ENCODE measurements around the gene DOCK6. TPM values are rescaled to one million over a fixed set of nuclear protein-coding genes. Genes with fewer than 3 reads are reported as not detected.

DOCK6 gene
- total RNA-seq, 1 experiment from 2014 or later: 82.4 TPM

DNA sequence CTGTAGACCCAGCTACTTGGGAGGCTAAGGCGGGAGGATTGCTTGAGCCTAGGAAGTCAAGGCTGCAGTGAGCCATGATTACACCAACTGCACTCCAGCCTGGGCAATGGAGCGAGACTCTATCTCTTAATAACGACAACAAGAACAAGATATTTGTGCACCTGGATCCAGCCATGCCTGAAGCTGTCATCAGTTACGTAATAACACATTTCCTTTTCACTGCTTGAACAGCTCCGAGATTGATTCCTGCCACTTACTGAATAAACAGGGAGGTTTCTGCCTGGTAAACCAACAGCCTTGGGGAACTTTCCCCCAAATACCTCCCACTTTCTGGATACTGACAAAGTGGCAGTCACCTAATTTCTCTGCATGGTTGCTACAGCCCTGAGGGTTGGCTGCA lies 70.4 kb downstream of the DOCK6 start:
- Histone ChIP-seq H2AFZ (ENCODE audit: low read depth, low read length, poor library complexity, severe bottlenecking) (no peak overlapping the region), H3K36me3 (ENCODE audit: control insufficient read depth in 1 of 2, insufficient read depth in 2 of 2, low read length in 2 of 2) (peaks cover 0 to 8% of the 10 kb centered on the region in 2 experiments; a peak in 1 of 4 replicates), H3K4me2 (ENCODE audit: low read length) (peak overlapping the region; percentile 39; the same call in 1 of the 2 replicates), H3K4me1 (ENCODE audit: control insufficient read depth in 1 of 2, insufficient read depth in 2 of 2, low read length in 2 of 2) (peaks cover 16 to 21% of the 10 kb centered on the region in 2 experiments; a peak in 3 of 4 replicates), H4K20me1 (ENCODE audit: insufficient read depth) (no peaks in the 10 kb centered on the region), H3K9ac (ENCODE audit: low read length) (no peak overlapping the region), H3K27me3 (ENCODE audit: insufficient read depth, low read length) (no peaks in the 10 kb centered on the region), H3K9me3 (ENCODE audit: control insufficient read depth in 1 of 2, insufficient read depth in 1 of 2, low read depth in 1 of 2, low read length in 2 of 2) (no peaks in the 10 kb centered on the region), H3K9me2 (ENCODE audit: insufficient read depth) (no peaks in the 10 kb centered on the region), H3K27ac (ENCODE audit: low read depth, low read length) (no peak overlapping the region), H3K4me3 (replicated peaks in 1 of 2; ENCODE audit: low read depth in 1 of 2, low read length in 2 of 2) (no peak overlapping the region), H3K79me2 (ENCODE audit: insufficient read depth, low read length) (0 out of 2 replicates have a peak, but pooled peaks cover 2% of the 10 kb centered on the region)
- TF ChIP-seq EZH2phosphoT487 (IDR thresholded peaks at IDR 0.05; ENCODE audit: borderline replicate concordance) (no peak), EGR1 (IDR thresholded peaks at IDR 0.05; ENCODE audit: low read depth) (no peak)
- TF ChIP-seq, protein P1, sequence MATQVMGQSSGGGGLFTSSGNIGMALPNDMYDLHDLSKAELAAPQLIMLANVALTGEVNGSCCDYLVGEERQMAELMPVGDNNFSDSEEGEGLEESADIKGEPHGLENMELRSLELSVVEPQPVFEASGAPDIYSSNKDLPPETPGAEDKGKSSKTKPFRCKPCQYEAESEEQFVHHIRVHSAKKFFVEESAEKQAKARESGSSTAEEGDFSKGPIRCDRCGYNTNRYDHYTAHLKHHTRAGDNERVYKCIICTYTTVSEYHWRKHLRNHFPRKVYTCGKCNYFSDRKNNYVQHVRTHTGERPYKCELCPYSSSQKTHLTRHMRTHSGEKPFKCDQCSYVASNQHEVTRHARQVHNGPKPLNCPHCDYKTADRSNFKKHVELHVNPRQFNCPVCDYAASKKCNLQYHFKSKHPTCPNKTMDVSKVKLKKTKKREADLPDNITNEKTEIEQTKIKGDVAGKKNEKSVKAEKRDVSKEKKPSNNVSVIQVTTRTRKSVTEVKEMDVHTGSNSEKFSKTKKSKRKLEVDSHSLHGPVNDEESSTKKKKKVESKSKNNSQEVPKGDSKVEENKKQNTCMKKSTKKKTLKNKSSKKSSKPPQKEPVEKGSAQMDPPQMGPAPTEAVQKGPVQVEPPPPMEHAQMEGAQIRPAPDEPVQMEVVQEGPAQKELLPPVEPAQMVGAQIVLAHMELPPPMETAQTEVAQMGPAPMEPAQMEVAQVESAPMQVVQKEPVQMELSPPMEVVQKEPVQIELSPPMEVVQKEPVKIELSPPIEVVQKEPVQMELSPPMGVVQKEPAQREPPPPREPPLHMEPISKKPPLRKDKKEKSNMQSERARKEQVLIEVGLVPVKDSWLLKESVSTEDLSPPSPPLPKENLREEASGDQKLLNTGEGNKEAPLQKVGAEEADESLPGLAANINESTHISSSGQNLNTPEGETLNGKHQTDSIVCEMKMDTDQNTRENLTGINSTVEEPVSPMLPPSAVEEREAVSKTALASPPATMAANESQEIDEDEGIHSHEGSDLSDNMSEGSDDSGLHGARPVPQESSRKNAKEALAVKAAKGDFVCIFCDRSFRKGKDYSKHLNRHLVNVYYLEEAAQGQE (IDR thresholded peaks at IDR 0.05; ENCODE audit: low read depth): no peak
- ChIA-PET POLR2A (no interaction called here), CTCF (no interaction called here), RAD21 (ENCODE audit: low non-redundant PET in 1 of 2, low total read pairs in 2 of 2, uncharacterized antibody in 2 of 2, unreplicated experiment in 2 of 2) (no interaction called here)
- intact Hi-C loops (cut with micrococcal nuclease): no loop called here
- ATAC-seq (no peak), DNase-seq (ENCODE audit: low read depth, low spot score) (no peak)
- BruUV-seq (replicated peaks): no TSS peak

DNA sequence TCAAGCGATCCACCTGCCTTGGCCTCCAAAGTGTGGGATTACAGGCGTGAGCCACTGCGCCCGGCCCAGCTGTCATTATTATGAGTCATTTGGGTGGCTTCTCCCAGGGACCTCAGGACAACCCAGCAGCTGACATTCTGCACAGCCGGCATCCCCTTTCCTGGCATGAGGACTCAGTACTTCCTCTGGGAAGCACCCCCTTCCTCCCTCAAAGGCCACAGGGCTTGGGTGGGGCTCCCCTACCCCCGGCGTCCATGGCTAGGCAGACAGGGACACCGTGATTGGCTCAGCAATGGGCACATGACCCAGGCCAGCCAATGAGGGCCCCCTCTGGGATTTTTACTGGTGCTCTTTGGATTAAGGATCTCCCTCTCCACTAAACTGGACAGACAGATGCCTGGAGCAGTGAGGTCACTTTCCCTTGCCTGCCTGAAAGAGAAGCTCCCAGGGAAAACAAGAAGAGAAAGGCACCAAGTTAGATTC lies 71.0 kb downstream of the DOCK6 start:
- Histone ChIP-seq H3K4me1 (ENCODE audit: control insufficient read depth in 1 of 2, insufficient read depth in 2 of 2, low read length in 2 of 2) (peaks cover 15% of the 10 kb centered on the region in 2 experiments; a peak in 3 of 4 replicates), H4K20me1 (ENCODE audit: insufficient read depth) (no peaks in the 10 kb centered on the region), H3K4me2 (ENCODE audit: low read length) (peak overlapping the region; percentile 39), H3K9ac (ENCODE audit: low read length) (no peak overlapping the region), H3K27me3 (ENCODE audit: insufficient read depth, low read length) (no peaks in the 10 kb centered on the region), H3K9me3 (ENCODE audit: control insufficient read depth in 1 of 2, insufficient read depth in 1 of 2, low read depth in 1 of 2, low read length in 2 of 2) (no peaks in the 10 kb centered on the region), H3K27ac (ENCODE audit: low read depth, low read length) (no peak overlapping the region), H2AFZ (ENCODE audit: low read depth, low read length, poor library complexity, severe bottlenecking) (no peak overlapping the region), H3K79me2 (ENCODE audit: insufficient read depth, low read length) (0 out of 2 replicates have a peak, but pooled peaks cover 2% of the 10 kb centered on the region), H3K4me3 (replicated peaks in 1 of 2; ENCODE audit: low read depth in 1 of 2, low read length in 2 of 2) (no peak overlapping the region), H3K36me3 (ENCODE audit: control insufficient read depth in 1 of 2, insufficient read depth in 2 of 2, low read length in 2 of 2) (peaks cover 0 to 8% of the 10 kb centered on the region in 2 experiments; a peak in 1 of 4 replicates), H3K9me2 (ENCODE audit: insufficient read depth) (no peaks in the 10 kb centered on the region)
- ATAC-seq (peak; percentile 92), DNase-seq (ENCODE audit: low read depth, low spot score) (no peak)
- ChIA-PET CTCF (no interaction called here), RAD21 (ENCODE audit: low non-redundant PET in 1 of 2, low total read pairs in 2 of 2, uncharacterized antibody in 2 of 2, unreplicated experiment in 2 of 2) (no interaction called here), POLR2A (no interaction called here)
- intact Hi-C loops (cut with micrococcal nuclease): no loop called here
- BruUV-seq (replicated peaks): no TSS peak
- no peak for TF ChIP-seq SP1 (IDR thresholded peaks at IDR 0.05; ENCODE audit: low read depth)
- no peak for TF ChIP-seq SIN3A (IDR thresholded peaks at IDR 0.05; ENCODE audit: low read depth)
- TF ChIP-seq CEBPB (IDR thresholded peaks at IDR 0.05; ENCODE audit: low read depth): no peak
- no peak for TF ChIP-seq JUND (IDR thresholded peaks at IDR 0.05)
- no peak for TF ChIP-seq POLR2AphosphoS5 (IDR thresholded peaks at IDR 0.05; ENCODE audit: low read depth, low read length)
- TF ChIP-seq, protein P2, sequence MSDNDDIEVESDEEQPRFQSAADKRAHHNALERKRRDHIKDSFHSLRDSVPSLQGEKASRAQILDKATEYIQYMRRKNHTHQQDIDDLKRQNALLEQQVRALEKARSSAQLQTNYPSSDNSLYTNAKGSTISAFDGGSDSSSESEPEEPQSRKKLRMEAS (IDR thresholded peaks at IDR 0.05): no peak; the same call in 1 of the 2 replicates
- TF ChIP-seq SRF (IDR thresholded peaks at IDR 0.05; ENCODE audit: low read depth): no peak
- TF ChIP-seq ZNF274 (IDR thresholded peaks at IDR 0.05; ENCODE audit: low read depth, low read length): no peak
- no peak for TF ChIP-seq YY1 (IDR thresholded peaks at IDR 0.05; ENCODE audit: extremely low read depth, insufficient replicate concordance, low read depth, low read length)
- TF ChIP-seq, protein P3, sequence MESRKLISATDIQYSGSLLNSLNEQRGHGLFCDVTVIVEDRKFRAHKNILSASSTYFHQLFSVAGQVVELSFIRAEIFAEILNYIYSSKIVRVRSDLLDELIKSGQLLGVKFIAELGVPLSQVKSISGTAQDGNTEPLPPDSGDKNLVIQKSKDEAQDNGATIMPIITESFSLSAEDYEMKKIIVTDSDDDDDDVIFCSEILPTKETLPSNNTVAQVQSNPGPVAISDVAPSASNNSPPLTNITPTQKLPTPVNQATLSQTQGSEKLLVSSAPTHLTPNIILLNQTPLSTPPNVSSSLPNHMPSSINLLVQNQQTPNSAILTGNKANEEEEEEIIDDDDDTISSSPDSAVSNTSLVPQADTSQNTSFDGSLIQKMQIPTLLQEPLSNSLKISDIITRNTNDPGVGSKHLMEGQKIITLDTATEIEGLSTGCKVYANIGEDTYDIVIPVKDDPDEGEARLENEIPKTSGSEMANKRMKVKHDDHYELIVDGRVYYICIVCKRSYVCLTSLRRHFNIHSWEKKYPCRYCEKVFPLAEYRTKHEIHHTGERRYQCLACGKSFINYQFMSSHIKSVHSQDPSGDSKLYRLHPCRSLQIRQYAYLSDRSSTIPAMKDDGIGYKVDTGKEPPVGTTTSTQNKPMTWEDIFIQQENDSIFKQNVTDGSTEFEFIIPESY (IDR thresholded peaks at IDR 0.05; ENCODE audit: extremely low read depth, insufficient replicate concordance, low read length): no peak
- TF ChIP-seq ZFX (IDR thresholded peaks at IDR 0.05): no peak
- no peak for TF ChIP-seq TCF7L2 (IDR thresholded peaks at IDR 0.05; ENCODE audit: borderline replicate concordance, extremely low read depth, insufficient read depth, insufficient read length)
- TF ChIP-seq, protein P4, sequence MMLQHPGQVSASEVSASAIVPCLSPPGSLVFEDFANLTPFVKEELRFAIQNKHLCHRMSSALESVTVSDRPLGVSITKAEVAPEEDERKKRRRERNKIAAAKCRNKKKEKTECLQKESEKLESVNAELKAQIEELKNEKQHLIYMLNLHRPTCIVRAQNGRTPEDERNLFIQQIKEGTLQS (IDR thresholded peaks at IDR 0.05): no peak
